HCT116 (cell line): ENCODE results near the gene AOC1. TPM values are rescaled to one million over a fixed set of nuclear protein-coding genes. Genes with fewer than 3 reads are reported as not detected.

Source experiments
- EGR1 ChIP-seq: IDR thresholded peaks from 2 replicates; pipeline ENCODE4 v1.6.1; 2012; ENCODE audit warnings: low read depth
- EZH2 ChIP-seq: fragments of 200-600 bp; sonication (generic); IDR thresholded peaks from 2 replicates; pipeline ENCODE4 v1.6.1; 2017; ENCODE audit warnings: antibody characterized with exemption, mixed run types
- JUND ChIP-seq: IDR thresholded peaks from 2 replicates; pipeline ENCODE4 v1.6.1; 2012
- POLR2A ChIP-seq: IDR thresholded peaks from 2 replicates; pipeline ENCODE4 v1.7.0; 2011; ENCODE audit warnings: borderline replicate concordance; ENCODE audit not compliant: insufficient read depth, insufficient read length; ENCODE audit errors: extremely low read depth
- REST ChIP-seq: IDR thresholded peaks from 2 replicates; pipeline ENCODE4 v1.6.1; 2012; ENCODE audit warnings: low read depth
- SP1 ChIP-seq: IDR thresholded peaks from 2 replicates; pipeline ENCODE4 v1.6.1; 2012; ENCODE audit warnings: low read depth
- SRF ChIP-seq: IDR thresholded peaks from 2 replicates; pipeline ENCODE4 v1.6.1; 2012; ENCODE audit warnings: low read depth
- TCF7L2 ChIP-seq: IDR thresholded peaks from 2 replicates; pipeline ENCODE4 v1.7.0; 2011; ENCODE audit warnings: borderline replicate concordance, inconsistent platforms; ENCODE audit not compliant: insufficient read depth, insufficient read length; ENCODE audit errors: extremely low read depth
- YY1 ChIP-seq: IDR thresholded peaks from 2 replicates; pipeline ENCODE4 v1.6.1; 2011; ENCODE audit warnings: low read length, low read depth, moderate library complexity, mild to moderate bottlenecking; ENCODE audit not compliant: insufficient replicate concordance; ENCODE audit errors: extremely low read depth
- total RNA-seq: library from RNA; stranded (reverse); gene quantifications from one replicate; pipeline ENCODE4 v1.2.1, GENCODE V29; 2021; ENCODE audit not compliant: unreplicated experiment
- TF ChIP-seq, protein P1 (sequence below): IDR thresholded peaks from 2 replicates; pipeline ENCODE4 v1.6.1; 2011; ENCODE audit warnings: mild to moderate bottlenecking, low read length, moderate library complexity; ENCODE audit not compliant: insufficient replicate concordance; ENCODE audit errors: extremely low read depth

Gene AOC1
- total RNA-seq, 1 experiment from 2014 or later, result 0.37 TPM

GRCh38 chr7:150830937-150831336 is 21.4 kb upstream of the AOC1 start (continued):
- TF ChIP-seq REST (no peak), EGR1 (no peak), TCF7L2 (no peak), POLR2A (no peak), JUND (no peak), SP1 (no peak), EZH2 (no peak), SRF (no peak), YY1 (no peak)
- TF ChIP-seq, protein P1, sequence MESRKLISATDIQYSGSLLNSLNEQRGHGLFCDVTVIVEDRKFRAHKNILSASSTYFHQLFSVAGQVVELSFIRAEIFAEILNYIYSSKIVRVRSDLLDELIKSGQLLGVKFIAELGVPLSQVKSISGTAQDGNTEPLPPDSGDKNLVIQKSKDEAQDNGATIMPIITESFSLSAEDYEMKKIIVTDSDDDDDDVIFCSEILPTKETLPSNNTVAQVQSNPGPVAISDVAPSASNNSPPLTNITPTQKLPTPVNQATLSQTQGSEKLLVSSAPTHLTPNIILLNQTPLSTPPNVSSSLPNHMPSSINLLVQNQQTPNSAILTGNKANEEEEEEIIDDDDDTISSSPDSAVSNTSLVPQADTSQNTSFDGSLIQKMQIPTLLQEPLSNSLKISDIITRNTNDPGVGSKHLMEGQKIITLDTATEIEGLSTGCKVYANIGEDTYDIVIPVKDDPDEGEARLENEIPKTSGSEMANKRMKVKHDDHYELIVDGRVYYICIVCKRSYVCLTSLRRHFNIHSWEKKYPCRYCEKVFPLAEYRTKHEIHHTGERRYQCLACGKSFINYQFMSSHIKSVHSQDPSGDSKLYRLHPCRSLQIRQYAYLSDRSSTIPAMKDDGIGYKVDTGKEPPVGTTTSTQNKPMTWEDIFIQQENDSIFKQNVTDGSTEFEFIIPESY, result no peak
